ENCODE data around the gene TAP2.

The TAP2 gene

DNA sequence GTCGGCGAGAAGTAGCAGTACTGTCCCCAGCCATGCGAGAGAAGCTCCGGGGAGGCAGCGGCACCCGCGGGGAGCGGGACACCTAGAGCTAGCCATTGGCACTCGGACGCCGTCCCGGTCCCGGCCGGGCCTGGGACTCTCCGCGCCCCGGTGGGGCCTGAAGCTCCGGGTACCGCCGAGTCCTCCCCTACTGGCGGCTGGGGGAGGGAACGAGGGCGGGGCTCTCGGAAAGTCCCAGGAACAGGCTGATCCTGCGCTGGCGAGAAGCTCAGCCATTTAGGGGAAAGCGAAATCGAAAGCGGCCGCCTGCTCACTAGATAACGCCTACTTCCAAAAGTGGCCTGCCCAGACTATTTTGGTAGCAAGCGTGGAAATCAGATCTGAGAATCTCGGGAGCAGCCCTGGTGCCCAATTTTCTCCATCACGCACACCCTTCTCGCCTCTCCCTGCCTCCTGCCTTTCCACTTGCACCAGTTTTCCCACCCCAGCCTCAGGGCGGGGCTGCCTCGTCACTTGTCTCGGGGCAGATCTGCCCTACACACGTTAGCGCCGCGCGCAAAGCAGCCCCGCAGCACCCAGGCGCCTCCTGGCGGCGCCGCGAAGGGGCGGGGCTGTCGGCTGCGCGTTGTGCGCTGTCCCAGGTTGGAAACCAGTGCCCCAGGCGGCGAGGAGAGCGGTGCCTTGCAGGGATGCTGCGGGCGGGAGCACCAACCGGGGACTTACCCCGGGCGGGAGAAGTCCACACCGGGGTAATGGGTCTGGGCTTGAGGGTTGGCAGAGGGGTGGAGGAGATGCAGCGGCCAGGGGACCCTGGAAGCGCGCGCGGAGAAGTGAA is 15.2 kb upstream of the TAP2 start, which contains the start of the genes PSMB9 and TAP1:
TSS of gene PSMB9 (plus strand) at position 652 of the 835 bp plus-strand sequence. CDS start at position 690, 38 bp downstream.
TSS of gene TAP1 (minus strand) at position 164 of the 835 bp plus-strand sequence. CDS start at position 96, 68 bp downstream.
- DNase-seq = peak; percentile 83

DNA sequence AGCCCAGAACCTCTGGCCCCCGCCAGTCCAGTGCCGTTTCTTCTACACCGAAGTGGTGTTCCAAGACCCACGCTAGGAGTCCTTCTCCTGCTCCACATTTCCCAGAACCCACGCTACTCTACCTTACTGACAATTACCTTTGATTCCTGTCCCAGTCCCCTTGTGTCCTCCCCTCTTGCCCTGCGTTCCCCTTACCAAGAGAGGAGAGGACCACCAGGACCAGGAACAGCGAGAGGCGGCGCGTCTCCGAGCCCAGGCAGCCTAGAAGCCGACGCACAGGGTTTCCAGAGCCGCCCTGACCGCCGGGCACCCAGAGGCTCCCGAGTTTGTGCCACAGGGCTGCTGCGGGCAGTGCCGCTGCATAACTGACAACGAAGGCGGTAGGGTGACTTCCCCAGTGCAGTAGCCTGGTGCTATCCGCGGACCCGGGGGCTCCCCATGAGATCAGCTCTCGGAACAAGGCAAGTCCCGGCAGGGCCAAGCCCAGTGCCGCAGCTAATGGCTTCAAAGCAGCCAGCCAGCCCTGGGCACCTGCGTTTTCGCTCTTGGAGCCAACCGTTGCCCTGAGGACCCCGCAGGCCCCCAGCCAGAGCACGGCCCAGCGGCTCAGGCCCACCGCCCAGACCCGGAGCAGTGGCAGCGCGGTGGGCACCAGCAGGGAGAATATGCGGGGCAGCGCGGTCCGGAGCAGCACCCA is 14.5 kb upstream of the TAP2 start:
- peak; percentile 20 for DNase-seq

DNA sequence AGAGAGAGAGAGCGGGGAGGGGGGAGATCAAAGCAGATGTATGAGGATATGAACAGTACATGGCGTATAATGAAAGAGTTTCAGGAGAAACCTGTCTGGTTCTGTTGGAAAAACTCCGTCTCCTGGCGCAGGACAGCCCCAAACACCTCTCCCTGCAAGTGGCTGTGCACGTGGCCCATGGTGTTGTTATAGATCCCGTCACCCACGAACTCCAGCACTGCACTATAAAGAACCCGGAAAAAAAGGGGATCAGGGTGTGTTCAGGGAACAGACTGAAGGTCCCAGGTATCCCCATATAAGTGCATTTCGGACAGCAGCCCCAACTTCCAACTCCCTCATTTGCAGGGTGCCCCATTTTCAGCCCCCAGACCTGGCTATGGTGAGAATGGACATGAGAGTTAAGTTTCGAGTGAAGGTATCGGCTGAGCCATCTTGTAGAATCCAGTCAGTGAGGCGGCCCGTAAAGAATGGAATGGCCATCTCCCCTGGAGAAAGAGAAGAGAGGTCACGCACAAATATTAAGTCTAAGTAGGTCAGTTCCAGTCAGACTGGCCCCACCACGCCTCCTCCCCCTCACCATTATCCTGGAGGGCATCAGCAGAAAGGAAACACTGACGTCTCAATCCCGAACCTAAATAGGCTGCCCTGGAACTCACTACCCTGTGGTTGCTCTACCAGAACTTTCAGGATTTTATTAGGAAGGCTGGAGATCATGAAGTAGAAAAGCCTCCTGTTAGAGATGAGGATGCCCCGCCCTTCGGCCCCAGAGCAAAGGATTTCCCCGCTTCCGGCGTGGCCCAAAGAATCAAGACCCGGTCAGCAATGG is 13.7 kb upstream of the TAP2 start:
- no peak for DNase-seq

DNA sequence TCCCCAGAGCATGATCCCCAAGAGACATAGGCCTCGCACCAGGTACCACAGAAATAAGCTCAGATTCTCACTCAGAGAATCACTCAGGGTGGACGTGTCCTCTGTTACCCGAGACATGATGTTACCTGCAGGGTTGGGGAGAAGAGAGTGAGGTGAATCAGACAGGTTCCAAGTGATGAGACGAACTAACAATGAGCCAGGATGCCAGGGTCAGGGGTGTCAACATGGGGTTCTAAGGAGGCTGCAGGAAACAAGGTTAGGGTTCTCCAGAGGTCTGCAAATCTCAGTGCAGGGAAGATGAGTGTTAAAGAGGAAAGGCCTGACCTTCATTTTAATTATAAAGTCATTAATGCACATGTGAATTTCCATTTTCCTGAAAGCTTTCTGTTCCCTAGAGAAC is 12.5 kb upstream of the TAP2 start:
- DNase-seq = no peak

DNA sequence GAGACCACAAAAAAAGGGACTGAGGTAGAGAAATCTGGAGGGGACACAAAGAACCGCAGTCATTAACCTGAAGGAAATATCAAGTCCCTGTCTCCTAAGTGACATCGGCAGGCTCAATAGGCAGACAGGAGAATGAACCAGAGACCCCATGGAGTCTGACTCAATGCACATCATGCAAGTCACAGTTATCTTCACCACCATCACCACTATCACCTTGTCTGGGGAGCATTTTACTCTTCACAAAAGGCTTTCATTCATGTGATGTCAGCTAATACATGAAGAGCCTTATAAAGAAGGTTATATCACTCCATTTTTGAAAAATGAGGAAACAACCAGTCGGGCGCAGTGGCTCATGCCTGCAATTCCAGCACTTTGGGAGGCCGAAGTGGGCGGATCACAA is 10.6 kb upstream of the TAP2 start:
- DNase-seq = no peak

DNA sequence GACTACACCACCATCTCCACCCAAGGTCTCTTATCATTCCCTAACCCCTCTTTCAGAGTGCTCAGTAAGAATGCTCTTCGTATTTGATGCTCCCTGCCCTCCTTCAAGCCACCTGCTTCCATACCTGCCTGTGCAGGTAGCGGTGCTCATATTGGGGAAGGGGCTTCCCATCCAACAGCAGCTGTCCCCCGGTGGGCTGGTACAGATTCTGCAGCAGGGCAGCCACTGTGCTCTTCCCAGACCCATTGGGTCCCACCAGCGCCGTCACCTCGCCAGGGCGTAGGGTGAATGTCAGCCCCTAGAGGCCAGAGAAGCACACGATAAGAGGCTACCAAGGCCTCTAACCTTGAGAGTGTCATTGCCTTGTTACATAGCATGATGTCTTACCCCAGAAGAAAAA is 9.3 kb upstream of the TAP2 start:
- no peak for DNase-seq

DNA sequence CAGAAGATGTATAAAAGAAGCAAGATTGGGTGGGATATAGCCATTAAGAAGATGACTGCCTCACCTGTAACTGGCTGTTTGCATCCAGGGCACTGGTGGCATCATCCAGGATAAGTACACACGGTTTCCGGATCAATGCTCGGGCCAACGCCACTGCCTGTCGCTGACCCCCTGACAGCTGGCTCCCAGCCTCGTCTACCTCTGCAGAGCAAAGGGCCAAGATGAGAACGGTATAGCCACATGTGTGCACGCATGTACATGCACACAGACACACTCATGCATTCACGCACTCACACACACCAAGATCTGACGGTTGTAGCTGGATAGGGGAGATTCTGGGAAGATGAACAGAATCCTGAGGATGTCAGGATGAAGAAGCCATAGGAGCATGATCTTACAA is 8.5 kb upstream of the TAP2 start:
- no peak for DNase-seq

DNA sequence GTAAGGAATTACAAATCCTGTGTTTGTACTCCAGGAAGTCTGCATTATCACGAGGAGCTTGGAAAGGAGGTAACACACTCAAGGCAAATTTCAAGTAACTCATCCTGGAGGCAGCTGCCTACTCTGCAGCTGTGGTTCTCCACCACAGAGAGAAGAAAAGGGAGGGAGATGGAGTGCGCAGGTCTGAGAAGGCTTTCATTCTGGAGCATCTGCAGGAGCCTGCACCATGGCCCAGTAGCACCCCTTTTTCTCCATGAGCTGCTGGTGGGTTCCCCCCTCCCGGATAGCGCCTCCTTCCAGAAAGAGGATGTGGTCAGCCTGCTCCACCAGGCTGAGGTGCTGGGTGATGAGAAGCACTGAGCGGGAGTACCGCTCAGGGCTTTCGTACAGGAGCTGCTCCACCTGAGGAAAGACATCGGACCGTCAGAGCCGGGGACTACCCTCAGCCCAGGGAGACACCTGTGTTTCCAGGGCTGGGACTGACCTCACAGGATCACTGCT is 6.9 kb upstream of the TAP2 start:
- DNase-seq = no peak

DNA sequence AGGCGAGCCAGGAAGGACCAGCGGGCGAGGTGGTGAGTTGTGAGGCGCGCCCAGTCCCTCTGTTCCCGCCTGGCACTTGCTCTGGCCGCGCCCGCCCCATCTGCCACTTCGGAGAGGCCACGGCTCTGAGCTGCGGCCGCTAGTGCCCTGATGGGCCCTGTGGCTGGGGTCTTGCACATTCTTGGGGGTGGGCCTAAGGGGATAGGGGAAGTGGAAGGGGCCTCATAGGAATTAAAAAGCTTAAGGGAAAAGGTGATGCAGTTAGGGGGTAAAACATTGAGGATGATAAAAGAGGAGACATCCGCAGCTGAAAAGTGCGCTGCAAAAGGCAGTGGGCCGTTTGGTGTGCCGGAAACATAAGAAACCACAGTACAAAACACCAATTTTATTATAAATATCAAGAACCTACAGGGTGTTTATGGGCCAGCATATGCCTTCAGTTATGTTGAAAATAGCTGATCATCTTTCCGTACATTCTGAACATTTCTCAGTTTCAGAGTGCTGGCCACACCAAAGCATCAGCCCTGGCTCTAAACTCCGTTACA is 6.4 kb upstream of the TAP2 start:
- no peak for DNase-seq

DNA sequence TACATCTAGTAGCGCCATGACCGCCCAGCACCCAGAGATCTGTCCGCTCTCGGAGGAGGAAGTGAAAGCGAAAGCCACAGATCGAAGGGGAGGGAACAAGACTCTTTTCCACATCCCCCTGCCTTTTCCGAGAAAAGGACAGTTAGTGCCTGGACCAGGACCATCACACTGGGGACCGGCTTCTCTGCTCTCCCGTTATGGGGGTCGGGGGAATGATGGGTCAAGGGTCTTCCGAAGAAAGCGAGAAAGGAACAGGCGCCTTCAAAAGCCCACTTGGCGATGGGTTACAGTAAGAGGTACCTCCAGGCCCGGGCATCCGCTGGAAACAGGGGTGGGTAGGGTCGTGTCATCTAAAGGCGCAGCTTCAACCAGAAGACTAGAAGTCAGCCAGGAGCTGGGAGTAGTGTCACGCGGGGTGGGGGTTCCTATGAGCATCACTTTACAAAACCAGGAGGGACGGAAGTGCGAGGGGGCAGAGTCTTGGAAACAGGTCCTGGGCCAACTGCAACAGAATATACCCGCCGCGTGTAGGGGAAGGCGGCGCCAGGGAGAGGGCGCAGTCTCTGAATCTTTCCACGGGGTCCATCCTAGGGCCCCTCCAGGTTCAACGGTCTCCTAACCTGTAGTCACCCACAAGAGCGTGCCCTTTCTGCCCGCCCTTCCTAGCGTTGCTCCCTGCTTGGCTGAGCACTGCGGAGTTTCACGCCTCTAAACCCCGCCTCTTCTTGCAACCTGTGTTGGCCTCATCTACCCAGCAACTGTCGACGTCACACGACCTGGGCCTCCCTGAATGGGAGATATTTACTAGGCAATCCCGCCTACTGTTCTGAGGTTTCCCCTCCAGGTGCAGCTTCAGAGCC is 5.7 kb upstream of the TAP2 start, which contains the start of gene PSMB8:
TSS of gene PSMB8 (minus strand) at position 69 of the 860 bp plus-strand sequence. CDS start at position 18, 51 bp downstream.
- DNase-seq = peak; percentile 96

DNA sequence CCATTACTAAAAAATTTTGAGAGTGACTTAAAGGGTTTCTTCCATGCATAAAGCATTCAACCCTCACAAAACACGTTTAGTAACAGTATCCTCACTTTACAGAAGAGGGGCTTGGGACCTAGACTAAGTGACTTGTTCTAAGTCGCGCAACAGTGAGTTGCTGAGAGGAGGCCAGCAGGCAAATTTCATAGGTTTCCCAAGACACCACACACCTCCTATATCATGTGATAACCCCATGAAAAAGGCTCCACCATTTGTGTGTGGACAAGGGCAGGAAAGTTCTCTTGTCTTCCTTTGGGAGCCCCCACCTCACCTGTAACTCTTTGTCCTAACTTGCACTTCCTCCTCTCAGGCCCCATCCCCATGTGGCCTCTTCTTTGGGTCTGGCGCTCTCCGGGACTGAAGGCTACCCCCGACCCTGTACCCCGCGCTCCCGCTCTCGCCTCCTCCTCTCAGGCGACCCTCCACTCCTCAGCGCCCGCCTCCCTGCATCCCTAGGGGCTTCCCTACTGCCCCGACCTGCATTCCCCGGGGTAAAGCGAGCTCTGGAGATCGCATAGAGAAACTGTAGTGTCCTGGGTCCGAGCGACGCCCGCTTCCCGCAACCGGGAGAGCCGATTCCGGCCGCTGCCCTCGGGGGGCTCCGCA is 4.9 kb upstream of the TAP2 start:
- no peak for DNase-seq

DNA sequence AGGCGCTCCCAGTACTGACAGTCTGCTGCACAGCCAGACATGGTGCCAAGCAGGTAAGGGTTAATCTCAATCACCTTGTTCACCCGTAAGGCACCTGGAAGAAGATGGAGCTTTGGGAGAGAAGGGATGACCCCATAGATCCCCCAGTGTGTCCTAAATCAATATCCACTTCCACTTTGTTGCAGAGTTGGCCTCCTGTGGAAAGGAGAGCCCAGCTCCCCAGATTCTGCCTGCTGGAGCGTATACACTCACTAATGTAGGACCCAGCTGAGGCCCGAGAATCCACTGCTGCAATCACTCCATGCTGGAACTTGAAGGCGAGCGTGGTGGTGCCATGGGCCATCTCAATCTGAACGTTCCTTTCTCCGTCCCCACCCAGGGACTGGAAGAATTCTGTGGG is 4.2 kb upstream of the TAP2 start:
- no peak for DNase-seq

DNA sequence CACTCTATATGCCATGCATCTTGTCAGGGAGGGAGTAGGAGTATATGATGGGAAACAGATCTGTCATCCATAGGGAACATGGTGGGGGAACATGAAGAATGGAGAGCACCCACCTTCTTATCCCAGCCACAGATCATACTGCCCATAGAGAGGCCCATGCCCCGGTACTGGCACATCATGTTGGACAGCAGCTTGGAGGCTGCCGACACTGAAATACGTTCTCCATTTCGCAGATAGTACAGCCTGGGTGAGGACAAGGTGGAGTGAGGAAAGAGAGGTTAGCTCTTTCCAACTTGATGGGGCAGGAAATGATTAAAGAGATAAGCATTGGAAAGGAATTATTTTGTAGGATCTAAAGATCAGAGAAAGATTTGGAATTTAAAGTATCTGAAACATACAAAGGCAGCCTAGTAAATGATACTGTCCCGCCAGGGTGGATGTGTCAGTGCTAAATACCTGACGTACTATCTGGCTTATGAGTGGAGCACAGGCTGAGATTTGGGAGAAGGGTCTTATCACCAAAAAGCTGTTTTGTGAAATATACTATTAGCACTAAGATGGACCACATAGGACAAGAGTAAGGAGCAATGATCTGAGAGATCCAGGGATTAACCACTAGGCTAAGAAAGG is 3.6 kb upstream of the TAP2 start:
- DNase-seq = no peak

DNA sequence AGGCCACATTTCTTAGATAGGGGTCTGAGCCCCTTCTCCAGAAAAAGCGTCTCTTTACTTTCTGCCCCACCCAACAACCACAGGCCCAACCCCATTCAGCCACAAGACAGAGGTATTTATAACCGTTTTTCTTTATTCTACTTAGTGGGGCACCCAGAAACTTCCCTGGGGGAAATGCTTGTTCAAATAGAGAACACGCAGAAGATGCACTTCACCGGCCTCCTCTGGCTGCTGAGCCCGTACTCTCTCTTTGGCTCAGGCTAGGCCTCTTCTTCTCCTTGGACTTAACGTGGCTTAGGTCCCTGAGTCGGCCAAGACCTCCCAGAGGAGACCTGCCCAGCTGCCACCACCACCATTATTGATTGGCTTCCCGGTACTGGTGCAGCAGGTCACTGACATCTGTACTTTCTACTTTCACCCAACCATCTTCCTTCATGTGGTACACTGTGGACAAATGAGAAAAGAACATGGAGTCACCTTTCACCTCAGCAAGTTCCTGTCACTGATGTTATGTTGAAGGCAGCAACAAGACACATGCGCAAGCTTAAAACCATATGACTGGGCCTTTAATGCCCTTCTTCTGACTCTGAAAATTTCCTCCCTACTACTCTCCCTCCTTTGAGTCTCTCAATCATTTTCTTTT is 2.2 kb upstream of the TAP2 start:
- DNase-seq = no peak

DNA sequence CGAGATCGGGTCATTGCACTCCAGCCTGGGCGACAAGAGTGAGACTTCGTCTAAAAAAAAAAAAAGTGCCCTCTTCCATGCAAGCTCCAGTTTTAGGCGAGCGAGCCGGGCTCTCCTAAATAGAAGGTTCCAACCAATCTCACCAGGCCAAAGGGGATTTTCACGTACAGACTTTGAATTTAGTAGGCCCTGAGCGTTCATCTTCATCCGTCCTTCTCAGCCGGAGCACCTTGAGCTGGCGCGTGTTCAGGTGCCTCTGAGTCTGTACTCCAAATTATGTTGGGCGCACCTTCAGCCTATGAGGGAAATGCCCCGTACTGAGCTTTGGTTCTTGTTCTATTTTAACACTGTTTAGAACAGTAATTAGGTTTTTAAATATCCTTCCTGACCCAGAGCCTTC is 817 bp upstream of the TAP2 start:
- DNase-seq = no peak

DNA sequence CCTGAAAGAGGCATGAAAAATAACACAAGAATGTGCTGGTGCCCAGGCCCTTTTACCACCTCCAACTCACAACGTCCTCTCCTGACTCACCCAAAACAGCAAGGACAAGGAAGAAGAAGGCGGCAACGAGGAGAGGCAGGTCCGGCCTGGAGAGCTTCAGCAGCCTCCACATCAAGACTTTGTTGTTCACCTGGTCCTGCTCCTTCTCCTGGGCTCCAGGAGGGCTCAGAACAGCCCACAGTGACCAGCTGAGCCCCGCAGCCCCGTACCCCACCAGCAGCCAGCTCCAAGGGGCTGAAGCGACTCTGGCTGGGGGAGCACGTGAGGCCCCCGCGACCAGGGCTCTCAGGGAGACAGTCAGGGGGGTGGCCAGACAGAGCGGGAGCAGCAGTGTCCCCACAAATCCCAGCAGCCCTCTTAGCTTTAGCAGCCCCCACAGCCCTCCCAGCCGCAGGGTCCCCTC is 857 bp downstream of the TAP2 start:
- DNase-seq = no peak

DNA sequence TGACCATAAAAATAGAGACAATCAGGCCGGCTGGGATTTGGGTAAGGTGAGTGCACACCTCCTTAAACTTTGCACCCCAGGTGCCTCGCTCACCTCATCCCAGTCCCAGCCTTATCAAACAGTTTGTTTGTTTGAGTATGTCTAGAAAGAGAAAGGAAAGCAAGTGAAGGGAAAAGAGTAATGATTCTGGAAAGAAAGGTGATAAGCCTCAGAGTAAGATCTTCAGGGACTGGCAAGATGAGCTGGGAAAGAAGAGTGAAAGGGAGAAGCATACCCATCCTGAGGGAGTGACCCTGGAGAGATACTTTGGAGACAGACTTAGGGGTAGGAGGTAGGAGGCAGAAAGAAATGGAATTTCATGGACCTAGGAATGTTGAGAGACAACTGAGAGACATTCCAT is 1.7 kb downstream of the TAP2 start:
- no peak for DNase-seq

DNA sequence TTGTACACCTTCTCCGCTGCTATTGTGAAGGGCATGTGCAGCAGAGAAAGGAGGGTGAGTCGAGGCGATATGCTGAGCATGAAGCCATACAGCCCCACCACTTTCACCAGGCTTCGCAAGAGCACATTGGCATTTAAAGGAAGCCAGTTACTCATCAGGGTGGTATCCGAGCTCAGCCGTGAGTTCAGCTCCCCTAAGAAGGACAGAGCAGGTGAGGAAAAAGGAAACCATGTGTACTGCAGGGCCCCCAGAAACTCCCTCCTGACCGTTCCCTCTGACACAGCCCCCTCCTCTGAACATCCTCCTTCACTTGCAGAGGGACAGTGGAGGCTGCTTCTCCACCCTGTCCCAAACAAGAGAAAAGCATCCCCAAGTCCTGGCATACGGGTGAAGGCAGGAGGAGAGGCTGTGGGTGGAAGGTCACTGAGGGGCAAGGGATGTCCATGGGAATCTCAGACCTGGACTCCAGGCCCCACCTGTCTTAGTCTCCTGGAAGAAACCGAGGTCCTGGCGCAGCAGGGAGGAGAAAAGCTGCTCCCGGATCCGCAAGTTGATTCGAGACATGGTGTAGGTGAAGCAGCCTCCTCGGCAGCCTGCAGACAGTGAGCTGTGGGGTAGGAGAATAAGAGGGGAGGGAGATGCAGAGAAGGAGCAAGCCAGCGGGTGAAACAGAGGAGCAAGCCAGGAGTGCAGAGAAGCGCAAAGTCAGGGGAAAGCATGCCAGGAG is 3.2 kb downstream of the TAP2 start:
- no peak for DNase-seq

DNA sequence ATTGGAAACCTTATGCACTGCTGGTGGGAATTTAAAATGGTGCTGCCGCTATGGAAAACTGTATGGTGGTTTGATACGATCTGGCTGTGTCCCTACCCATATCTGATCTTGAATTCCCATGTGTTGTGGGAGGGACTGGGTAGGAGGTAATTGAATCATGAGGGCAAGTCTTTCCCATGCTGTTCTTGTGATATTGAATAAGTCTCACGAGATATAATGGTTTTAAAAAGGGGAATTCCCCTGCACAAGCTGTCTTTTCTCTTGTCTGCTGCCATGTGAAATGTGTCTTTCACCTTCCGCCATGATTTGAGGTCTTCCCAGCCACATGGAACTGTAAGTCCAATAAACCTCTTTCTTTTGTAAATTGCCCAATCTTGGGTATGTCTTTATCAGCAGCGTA is 4.9 kb downstream of the TAP2 start:
- no peak for DNase-seq

All from NCI-H2029 (cell line).